Stimulated activated CD4-positive, alpha-beta T cell treated with anti-CD3 and anti-CD28 coated beads, TNF-alpha, amount 100 ng/mL, for 4 hours (primary cell): ENCODE results near the gene TGM2.

ENCODE experiments used
- DNase-seq, 3 experiments: peaks; one replicate each; pipeline ENCODE4 v3.0.0-alpha.2; 2020; ENCODE audit warnings: low read depth in 3 of 3

Gene TGM2

GRCh38 chr20:38177201-38177600 lies 12.1 kb upstream of the TGM2 start:
- no peak for DNase-seq

- no peak for DNase-seq
Observed at GRCh38 chr20:38175304-38176180, 10.5 kb upstream of the TGM2 start.

- no peak for DNase-seq
Observed at GRCh38 chr20:38173237-38174156, 8.4 kb upstream of the TGM2 start.

GRCh38 chr20:38172408-38172807 lies 7.3 kb upstream of the TGM2 start:
- DNase-seq: no peak

GRCh38 chr20:38171675-38172043 lies 6.6 kb upstream of the TGM2 start:
- DNase-seq: no peak

- no peak for DNase-seq
Observed at GRCh38 chr20:38170826-38171674, 6.0 kb upstream of the TGM2 start.

- no peak for DNase-seq
Observed at GRCh38 chr20:38170219-38170825, 5.3 kb upstream of the TGM2 start.

GRCh38 chr20:38169636-38170193 lies 4.6 kb upstream of the TGM2 start:
- DNase-seq: no peak

GRCh38 chr20:38168791-38169589 lies 3.9 kb upstream of the TGM2 start:
- no peak for DNase-seq

- no peak for DNase-seq
Observed at GRCh38 chr20:38167851-38168760, 3.0 kb upstream of the TGM2 start.

- no peak for DNase-seq
Observed at GRCh38 chr20:38167328-38167850, 2.3 kb upstream of the TGM2 start.

GRCh38 chr20:38166703-38167233 lies 1.7 kb upstream of the TGM2 start:
- DNase-seq: no peak

- DNase-seq: no peak
Observed at GRCh38 chr20:38165966-38166702, 1.1 kb upstream of the TGM2 start.

- no peak for DNase-seq
Observed at GRCh38 chr20:38164624-38165088, 414 bp downstream of the TGM2 start.

- DNase-seq: no peak
Observed at GRCh38 chr20:38164069-38164468, 1.0 kb downstream of the TGM2 start.

GRCh38 chr20:38162878-38163875 lies 1.9 kb downstream of the TGM2 start:
- no peak for DNase-seq

- DNase-seq: no peak
Observed at GRCh38 chr20:38162149-38162548, 2.9 kb downstream of the TGM2 start.
